Caco-2 (cell line): ENCODE measurements around the gene PAX5. TPM values are rescaled to one million over a fixed set of nuclear protein-coding genes. Genes with fewer than 3 reads are reported as not detected.

Source experiments
- BruUV-seq: library from RNA; stranded (reverse); fragments of 400-500 nt; replicated peaks from 2 replicates; lab custom pipeline; 2021; lab: Mats Ljungman, UMichigan
- CTCF ChIA-PET: fragments of 300-600 bp; sonication (Branson Sonifier 250); formaldehyde crosslinking; loops from one replicate; lab custom pipeline; 2022; ENCODE audit warnings: antibody characterized with exemption; lab: Charles Lee
- POLR2A ChIA-PET: fragments of 300-600 bp; sonication (Branson Sonifier 250); formaldehyde crosslinking; loops from one replicate; lab custom pipeline; 2022; ENCODE audit warnings: antibody characterized with exemption; lab: Charles Lee
- DNase-seq, 2 experiments: peaks; one replicate each; pipeline versions ENCODE4 v3.0.0 to v3.0.0-alpha.2; 2020 to 2022
- H3K27me3 ChIP-seq: replicated peaks from 2 replicates; pipeline ENCODE4 v1.6.0; 2011; ENCODE audit warnings: low read length; ENCODE audit not compliant: control insufficient read depth, insufficient read depth
- H3K36me3 ChIP-seq: 2 replicates; pipeline ENCODE4 v1.5.1; 2011; ENCODE audit warnings: low read length; ENCODE audit not compliant: control insufficient read depth, insufficient read depth
- H3K4me1 ChIP-seq: fragments of 250-450 bp; sonication (Bioruptor Pico); 2 replicates; pipeline ENCODE4 v1.5.1; 2020; ENCODE audit warnings: mild to moderate bottlenecking
- H3K4me3 ChIP-seq: 2 replicates; pipeline ENCODE4 v1.5.1; 2011; ENCODE audit warnings: low read depth, mild to moderate bottlenecking, control low read depth, low read length
- H3K9me3 ChIP-seq: fragments of 250-450 bp; sonication (Bioruptor Pico); 2 replicates; pipeline ENCODE4 v1.5.1; 2020; ENCODE audit warnings: mild to moderate bottlenecking, moderate library complexity
- H3K27ac Mint-ChIP-seq: one replicate; pipeline ENCODE4 v1.8.0; 2022; ENCODE audit warnings: mixed read lengths; ENCODE audit not compliant: unreplicated experiment
- H3K27me3 Mint-ChIP-seq: one replicate; pipeline ENCODE4 v1.8.0; 2022; ENCODE audit warnings: mixed read lengths; ENCODE audit not compliant: insufficient read depth, unreplicated experiment
- H3K36me3 Mint-ChIP-seq: one replicate; pipeline ENCODE4 v1.8.0; 2022; ENCODE audit warnings: mild to moderate bottlenecking, mixed read lengths; ENCODE audit not compliant: insufficient read depth, unreplicated experiment
- H3K4me1 Mint-ChIP-seq: one replicate; pipeline ENCODE4 v1.8.0; 2022; ENCODE audit warnings: low read depth, mixed read lengths; ENCODE audit not compliant: unreplicated experiment
- H3K4me3 Mint-ChIP-seq: one replicate; pipeline ENCODE4 v1.8.0; 2022; ENCODE audit warnings: mild to moderate bottlenecking, moderate library complexity, mixed read lengths; ENCODE audit not compliant: unreplicated experiment
- H3K9me3 Mint-ChIP-seq: one replicate; pipeline ENCODE4 v1.8.0; 2022; ENCODE audit warnings: mixed read lengths; ENCODE audit not compliant: unreplicated experiment
- CTCF ChIP-seq, 2 experiments: fragments of 200-600 bp in 1 of 2; IDR thresholded peaks; 1 replicate in 1 of 2; 2 replicates in 1 of 2; pipeline versions ENCODE4 v1.5.1 to v1.8.0; 2011 to 2022; ENCODE audit warnings: antibody characterized with exemption in 1 of 2, control low read depth in 1 of 2, inconsistent platforms in 1 of 2, low read depth in 1 of 2, low read length in 1 of 2, mild to moderate bottlenecking in 1 of 2, moderate library complexity in 1 of 2; ENCODE audit not compliant: insufficient read depth in 1 of 2, severe bottlenecking in 1 of 2, unreplicated experiment in 1 of 2
- intact Hi-C: fragments of 100-400 bp; cut with micrococcal nuclease; formaldehyde crosslinking; loops from one replicate; pipeline ENCODE4 v1.10.0; 2022; ENCODE audit not compliant: unreplicated experiment
- total RNA-seq: library from RNA; stranded (reverse); gene quantifications from 2 replicates; pipeline ENCODE4 v1.2.3, GENCODE V29; 2022

The PAX5 gene
- total RNA-seq, 1 experiment from 2014 or later = not detected

GRCh38 chr9:36932198-36932597, 101.9 kb downstream of the PAX5 start:
- H3K27me3 Mint-ChIP-seq = no peaks in the 10 kb centered on the region
- CTCF ChIA-PET = no interaction called here
- DNase-seq = no peak
- Histone ChIP-seq H3K4me3 (no peak overlapping the region), H3K27me3 (no peaks in the 10 kb centered on the region), H3K4me1 (peaks cover 8% of the 10 kb centered on the region), H3K36me3 (no peaks in the 10 kb centered on the region), H3K9me3 (0 out of 2 replicates have a peak, but pooled peaks cover 4% of the 10 kb centered on the region)
- no TSS peak for BruUV-seq
- POLR2A ChIA-PET = no interaction called here
- intact Hi-C loops = no loop called here
- no peak overlapping the region for H3K27ac Mint-ChIP-seq
- H3K36me3 Mint-ChIP-seq = no peaks in the 10 kb centered on the region
- no peak overlapping the region for H3K4me3 Mint-ChIP-seq
- H3K9me3 Mint-ChIP-seq = peaks cover 8% of the 10 kb centered on the region
- peaks cover 14% of the 10 kb centered on the region for H3K4me1 Mint-ChIP-seq
- TF ChIP-seq CTCF (IDR thresholded peaks at IDR 0.05; ENCODE audit: insufficient read depth in 1 of 2, low read depth in 1 of 2, low read length in 1 of 2, severe bottlenecking in 1 of 2, unreplicated experiment in 1 of 2) = no peak

- intact Hi-C loops = no loop called here
- Histone ChIP-seq H3K4me3 (no peak overlapping the region), H3K9me3 (0 out of 2 replicates have a peak, but pooled peaks cover 4% of the 10 kb centered on the region), H3K27me3 (no peaks in the 10 kb centered on the region), H3K4me1 (no peaks in the 10 kb centered on the region), H3K36me3 (no peaks in the 10 kb centered on the region)
- Mint-ChIP-seq H3K4me1 (peaks cover 6% of the 10 kb centered on the region), H3K36me3 (no peaks in the 10 kb centered on the region), H3K27me3 (no peaks in the 10 kb centered on the region), H3K27ac (no peak overlapping the region), H3K4me3 (no peak overlapping the region), H3K9me3 (peaks cover 8% of the 10 kb centered on the region)
- no peak for TF ChIP-seq CTCF (IDR thresholded peaks at IDR 0.05; ENCODE audit: insufficient read depth in 1 of 2, low read depth in 1 of 2, low read length in 1 of 2, severe bottlenecking in 1 of 2, unreplicated experiment in 1 of 2)
- POLR2A ChIA-PET = no interaction called here
- CTCF ChIA-PET = no interaction called here
- no peak for DNase-seq
- no TSS peak for BruUV-seq
Measured at GRCh38 chr9:36930941-36931340, 103.1 kb downstream of the PAX5 start.

GRCh38 chr9:36929350-36929675, 104.8 kb downstream of the PAX5 start:
- ChIA-PET POLR2A (no interaction called here), CTCF (no interaction called here)
- Mint-ChIP-seq H3K36me3 (no peaks in the 10 kb centered on the region), H3K4me3 (no peak overlapping the region), H3K27ac (no peak overlapping the region), H3K27me3 (no peaks in the 10 kb centered on the region), H3K9me3 (peaks cover 8% of the 10 kb centered on the region), H3K4me1 (peaks cover 14% of the 10 kb centered on the region)
- TF ChIP-seq CTCF (IDR thresholded peaks at IDR 0.05; ENCODE audit: insufficient read depth in 1 of 2, low read depth in 1 of 2, low read length in 1 of 2, severe bottlenecking in 1 of 2, unreplicated experiment in 1 of 2) = no peak
- Histone ChIP-seq H3K27me3 (no peaks in the 10 kb centered on the region), H3K36me3 (no peaks in the 10 kb centered on the region), H3K9me3 (0 out of 2 replicates have a peak, but pooled peaks cover 4% of the 10 kb centered on the region), H3K4me1 (peaks cover under 1% of the 10 kb centered on the region; the same call in 1 of the 2 replicates), H3K4me3 (no peak overlapping the region)
- BruUV-seq = no TSS peak
- intact Hi-C loops = no loop called here
- DNase-seq = no peak
